ENCODE results near the gene LRP10. TPM values are rescaled to one million over a fixed set of nuclear protein-coding genes. Genes with fewer than 3 reads are reported as not detected.

Gene LRP10
- total RNA-seq, 1 experiment from 2014 or later: 78.3 TPM

DNA sequence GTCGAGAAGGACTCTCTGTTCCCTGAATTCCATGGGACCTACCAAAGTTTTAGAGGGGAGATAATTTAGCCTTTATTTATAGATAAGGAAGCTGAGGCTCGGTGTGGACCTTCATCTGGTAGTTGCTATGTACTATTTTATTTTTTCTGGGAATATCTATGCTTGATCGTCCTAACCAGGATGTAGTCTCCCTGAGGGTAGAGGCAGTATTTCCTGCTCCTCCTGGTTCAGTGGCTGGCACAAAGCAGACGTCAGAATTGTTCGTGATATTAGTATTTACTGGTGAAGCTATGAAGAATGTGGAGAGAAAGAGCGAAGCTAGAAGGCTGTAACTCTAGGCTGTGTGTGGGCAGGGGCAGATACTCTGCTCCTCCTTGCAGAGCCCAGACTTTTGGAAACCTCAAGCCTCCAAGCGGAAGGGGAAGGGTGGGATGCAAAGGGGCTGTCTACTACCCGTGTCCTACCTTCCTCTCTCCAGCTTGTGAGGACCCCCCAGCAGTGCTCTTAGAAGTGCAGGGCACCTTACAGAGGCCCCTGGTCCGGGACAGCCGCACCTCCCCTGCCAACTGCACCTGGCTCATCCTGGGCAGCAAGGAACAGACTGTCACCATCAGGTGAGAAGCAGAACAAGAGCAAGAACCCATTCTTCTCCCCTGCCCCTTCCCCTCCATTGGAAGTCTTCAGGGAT lies 1.4 kb downstream of the LRP10 start:
- DNase-seq (ENCODE audit: low read depth, low spot score) (no peak), ATAC-seq (no peak)
- ChIA-PET CTCF (interaction anchor here (0.6 to 1.0 kb wide), 6 partner anchors 14 to 593 kb away, joined by 3 to 14 read pairs (median 6); no protein-coding TSS in a partner anchor), POLR2A (interaction anchor here (0.6 kb wide), 1 partner anchor 295 kb away, joined by 8 read pairs; no protein-coding TSS in a partner anchor)
- Histone ChIP-seq H3K4me1 (ENCODE audit: control insufficient read depth, insufficient read depth, low read length) (peaks cover 8% of the 10 kb centered on the region; the same call in 1 of the 2 replicates), H3K9me3 (ENCODE audit: control insufficient read depth, insufficient read depth, low read depth, low read length) (no peaks in the 10 kb centered on the region), H3K27ac (ENCODE audit: low read length) (peak overlapping the region; percentile 80), H3K4me3 (ENCODE audit: low read depth in 2 of 2, low read length in 2 of 2) (peak overlapping the region; percentile 67 to 84), H3K27me3 (ENCODE audit: control insufficient read depth, insufficient read depth, low read length) (no peaks in the 10 kb centered on the region), H3K36me3 (ENCODE audit: control insufficient read depth, insufficient read depth, low read length) (no peaks in the 10 kb centered on the region; the same call in 1 of the 2 replicates)
- in situ Hi-C loops (cut with HindIII; ENCODE audit: low pct_unique_long_range_greater_than_20kb, low sequenced_read_pairs): no loop called here
- TSS peak; percentile 50 for BruUV-seq (replicated peaks)
- intact Hi-C loops (cut with micrococcal nuclease; ENCODE audit: unreplicated experiment): no loop called here
- TF ChIP-seq, protein P1, sequence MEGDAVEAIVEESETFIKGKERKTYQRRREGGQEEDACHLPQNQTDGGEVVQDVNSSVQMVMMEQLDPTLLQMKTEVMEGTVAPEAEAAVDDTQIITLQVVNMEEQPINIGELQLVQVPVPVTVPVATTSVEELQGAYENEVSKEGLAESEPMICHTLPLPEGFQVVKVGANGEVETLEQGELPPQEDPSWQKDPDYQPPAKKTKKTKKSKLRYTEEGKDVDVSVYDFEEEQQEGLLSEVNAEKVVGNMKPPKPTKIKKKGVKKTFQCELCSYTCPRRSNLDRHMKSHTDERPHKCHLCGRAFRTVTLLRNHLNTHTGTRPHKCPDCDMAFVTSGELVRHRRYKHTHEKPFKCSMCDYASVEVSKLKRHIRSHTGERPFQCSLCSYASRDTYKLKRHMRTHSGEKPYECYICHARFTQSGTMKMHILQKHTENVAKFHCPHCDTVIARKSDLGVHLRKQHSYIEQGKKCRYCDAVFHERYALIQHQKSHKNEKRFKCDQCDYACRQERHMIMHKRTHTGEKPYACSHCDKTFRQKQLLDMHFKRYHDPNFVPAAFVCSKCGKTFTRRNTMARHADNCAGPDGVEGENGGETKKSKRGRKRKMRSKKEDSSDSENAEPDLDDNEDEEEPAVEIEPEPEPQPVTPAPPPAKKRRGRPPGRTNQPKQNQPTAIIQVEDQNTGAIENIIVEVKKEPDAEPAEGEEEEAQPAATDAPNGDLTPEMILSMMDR (IDR thresholded peaks at IDR 0.05): no peak; the same call in 1 of the 2 replicates
- no peak for TF ChIP-seq POLR2AphosphoS5 (IDR thresholded peaks at IDR 0.05; ENCODE audit: low read depth, low read length)
- TF ChIP-seq, protein P2, sequence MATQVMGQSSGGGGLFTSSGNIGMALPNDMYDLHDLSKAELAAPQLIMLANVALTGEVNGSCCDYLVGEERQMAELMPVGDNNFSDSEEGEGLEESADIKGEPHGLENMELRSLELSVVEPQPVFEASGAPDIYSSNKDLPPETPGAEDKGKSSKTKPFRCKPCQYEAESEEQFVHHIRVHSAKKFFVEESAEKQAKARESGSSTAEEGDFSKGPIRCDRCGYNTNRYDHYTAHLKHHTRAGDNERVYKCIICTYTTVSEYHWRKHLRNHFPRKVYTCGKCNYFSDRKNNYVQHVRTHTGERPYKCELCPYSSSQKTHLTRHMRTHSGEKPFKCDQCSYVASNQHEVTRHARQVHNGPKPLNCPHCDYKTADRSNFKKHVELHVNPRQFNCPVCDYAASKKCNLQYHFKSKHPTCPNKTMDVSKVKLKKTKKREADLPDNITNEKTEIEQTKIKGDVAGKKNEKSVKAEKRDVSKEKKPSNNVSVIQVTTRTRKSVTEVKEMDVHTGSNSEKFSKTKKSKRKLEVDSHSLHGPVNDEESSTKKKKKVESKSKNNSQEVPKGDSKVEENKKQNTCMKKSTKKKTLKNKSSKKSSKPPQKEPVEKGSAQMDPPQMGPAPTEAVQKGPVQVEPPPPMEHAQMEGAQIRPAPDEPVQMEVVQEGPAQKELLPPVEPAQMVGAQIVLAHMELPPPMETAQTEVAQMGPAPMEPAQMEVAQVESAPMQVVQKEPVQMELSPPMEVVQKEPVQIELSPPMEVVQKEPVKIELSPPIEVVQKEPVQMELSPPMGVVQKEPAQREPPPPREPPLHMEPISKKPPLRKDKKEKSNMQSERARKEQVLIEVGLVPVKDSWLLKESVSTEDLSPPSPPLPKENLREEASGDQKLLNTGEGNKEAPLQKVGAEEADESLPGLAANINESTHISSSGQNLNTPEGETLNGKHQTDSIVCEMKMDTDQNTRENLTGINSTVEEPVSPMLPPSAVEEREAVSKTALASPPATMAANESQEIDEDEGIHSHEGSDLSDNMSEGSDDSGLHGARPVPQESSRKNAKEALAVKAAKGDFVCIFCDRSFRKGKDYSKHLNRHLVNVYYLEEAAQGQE (IDR thresholded peaks at IDR 0.05; ENCODE audit: insufficient read depth in 1 of 2, low read depth in 2 of 2, low read length in 1 of 2): no peak
- TF ChIP-seq TCF7L2 (IDR thresholded peaks at IDR 0.05; ENCODE audit: low read depth, low read length): no peak
- no peak for TF ChIP-seq SIN3A (IDR thresholded peaks at IDR 0.05; ENCODE audit: borderline replicate concordance, insufficient read depth, low read depth, low read length)

- POLR2A ChIA-PET: no interaction called here
- no TSS peak for BruUV-seq (replicated peaks)
- in situ Hi-C loops (cut with HindIII; ENCODE audit: low pct_unique_long_range_greater_than_20kb, low sequenced_read_pairs) (no loop called here), intact Hi-C loops (cut with micrococcal nuclease; ENCODE audit: unreplicated experiment) (no loop called here)
- Histone ChIP-seq H3K4me1 (ENCODE audit: control insufficient read depth, insufficient read depth, low read length) (peaks cover 8% of the 10 kb centered on the region; the same call in 1 of the 2 replicates), H3K4me3 (ENCODE audit: low read depth in 2 of 2, low read length in 2 of 2) (no peak overlapping the region), H3K27ac (ENCODE audit: low read length) (no peak overlapping the region), H3K27me3 (ENCODE audit: control insufficient read depth, insufficient read depth, low read length) (no peaks in the 10 kb centered on the region), H3K36me3 (ENCODE audit: control insufficient read depth, insufficient read depth, low read length) (no peaks in the 10 kb centered on the region; the same call in none of the 2 replicates), H3K9me3 (ENCODE audit: control insufficient read depth, insufficient read depth, low read depth, low read length) (no peaks in the 10 kb centered on the region)
- ATAC-seq: no peak
- TF ChIP-seq POLR2AphosphoS5 (IDR thresholded peaks at IDR 0.05; ENCODE audit: low read depth, low read length): no peak
- no peak for TF ChIP-seq TCF7L2 (IDR thresholded peaks at IDR 0.05; ENCODE audit: low read depth, low read length)
- TF ChIP-seq, protein P1 (IDR thresholded peaks at IDR 0.05): no peak
- TF ChIP-seq SIN3A (IDR thresholded peaks at IDR 0.05; ENCODE audit: borderline replicate concordance, insufficient read depth, low read depth, low read length): no peak
- TF ChIP-seq, protein P2 (IDR thresholded peaks at IDR 0.05; ENCODE audit: insufficient read depth in 1 of 2, low read depth in 2 of 2, low read length in 1 of 2): no peak
- CTCF ChIA-PET: no interaction called here
- no peak for DNase-seq (ENCODE audit: low read depth, low spot score)
These were observed 3.6 kb downstream of the LRP10 start for GRCh38 chr14:22875003-22875747.

All from Panc1 (cell line).